ENCODE results near the gene ZNF407. TPM values are rescaled to one million over a fixed set of nuclear protein-coding genes. Genes with fewer than 3 reads are reported as not detected.

ZNF407 gene
- total and polyA plus RNA-seq, 7 donors, result 2.4 to 10.2 (median 7.9) TPM

DNA sequence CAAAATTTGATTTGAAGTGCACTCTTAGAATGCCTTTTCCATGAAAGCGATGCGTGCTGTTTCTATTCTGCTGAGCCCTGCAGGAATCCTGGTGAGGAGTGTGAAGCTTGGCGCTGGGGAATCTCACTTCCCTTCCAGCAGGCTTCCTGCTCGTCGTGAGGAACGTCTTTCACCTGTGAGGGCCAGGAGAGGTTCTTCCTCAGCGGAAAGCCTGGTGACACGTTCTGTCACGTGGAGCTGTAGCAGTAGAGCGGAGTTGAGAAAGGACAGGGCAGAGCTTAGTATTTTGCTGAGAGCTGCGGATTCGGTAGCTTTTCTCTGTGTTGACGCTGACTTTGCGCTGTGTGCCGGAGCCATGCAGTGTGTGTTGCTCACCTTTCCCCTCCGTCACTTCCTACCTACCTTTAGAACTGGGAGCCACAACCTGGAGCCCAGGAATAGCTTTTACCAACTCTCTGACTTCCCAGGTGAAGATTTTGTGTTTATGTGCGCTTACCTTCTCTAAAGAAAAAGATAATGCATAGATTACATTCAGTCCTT lies 316.5 kb downstream of the ZNF407 start:
- no peak overlapping the region for H3K4me3 ChIP-seq
- H3K4me1 ChIP-seq, result no peaks in the 10 kb centered on the region
- H3K27ac ChIP-seq, result no peak overlapping the region
- no peak for DNase-seq
- no peak for ATAC-seq
- H3K9me3 ChIP-seq, result no peaks in the 10 kb centered on the region
- TF ChIP-seq, protein P1, sequence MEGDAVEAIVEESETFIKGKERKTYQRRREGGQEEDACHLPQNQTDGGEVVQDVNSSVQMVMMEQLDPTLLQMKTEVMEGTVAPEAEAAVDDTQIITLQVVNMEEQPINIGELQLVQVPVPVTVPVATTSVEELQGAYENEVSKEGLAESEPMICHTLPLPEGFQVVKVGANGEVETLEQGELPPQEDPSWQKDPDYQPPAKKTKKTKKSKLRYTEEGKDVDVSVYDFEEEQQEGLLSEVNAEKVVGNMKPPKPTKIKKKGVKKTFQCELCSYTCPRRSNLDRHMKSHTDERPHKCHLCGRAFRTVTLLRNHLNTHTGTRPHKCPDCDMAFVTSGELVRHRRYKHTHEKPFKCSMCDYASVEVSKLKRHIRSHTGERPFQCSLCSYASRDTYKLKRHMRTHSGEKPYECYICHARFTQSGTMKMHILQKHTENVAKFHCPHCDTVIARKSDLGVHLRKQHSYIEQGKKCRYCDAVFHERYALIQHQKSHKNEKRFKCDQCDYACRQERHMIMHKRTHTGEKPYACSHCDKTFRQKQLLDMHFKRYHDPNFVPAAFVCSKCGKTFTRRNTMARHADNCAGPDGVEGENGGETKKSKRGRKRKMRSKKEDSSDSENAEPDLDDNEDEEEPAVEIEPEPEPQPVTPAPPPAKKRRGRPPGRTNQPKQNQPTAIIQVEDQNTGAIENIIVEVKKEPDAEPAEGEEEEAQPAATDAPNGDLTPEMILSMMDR (IDR thresholded peaks at IDR 0.05), result no peak
- no peaks in the 10 kb centered on the region for H3K36me3 ChIP-seq (ENCODE audit: insufficient read depth in 1 of 2, low read depth in 1 of 2)
- H3K27me3 ChIP-seq (ENCODE audit: insufficient read depth in 3 of 3, low read length in 2 of 3), result no peaks in the 10 kb centered on the region
- 84 to 86% (median 85%) methylated on average over 17 of the region's 17 CpGs for WGBS, 3 donors
- intact Hi-C loops (cut with DNase I), result no loop called here

GRCh38 chr18:74914648-74915047 lies 317.0 kb downstream of the ZNF407 start:
- intact Hi-C loops (cut with DNase I), result no loop called here
- TF ChIP-seq, protein P1 (IDR thresholded peaks at IDR 0.05), result no peak
- no peak for ATAC-seq
- Histone ChIP-seq H3K4me3 (no peak overlapping the region), H3K36me3 (ENCODE audit: insufficient read depth in 1 of 2, low read depth in 1 of 2) (no peaks in the 10 kb centered on the region), H3K4me1 (no peaks in the 10 kb centered on the region), H3K27me3 (ENCODE audit: insufficient read depth in 3 of 3, low read length in 2 of 3) (no peaks in the 10 kb centered on the region), H3K9me3 (no peaks in the 10 kb centered on the region), H3K27ac (no peak overlapping the region)
- no peak for DNase-seq
- 55 to 68% (median 62%) methylated on average over 2 of the region's 2 CpGs for WGBS, 3 donors

- no peak for ATAC-seq
- Histone ChIP-seq H3K9me3 (no peaks in the 10 kb centered on the region), H3K36me3 (ENCODE audit: insufficient read depth in 1 of 2, low read depth in 1 of 2) (peaks cover 0 to 10% of the 10 kb centered on the region in 2 donors), H3K4me3 (no peak overlapping the region), H3K4me1 (no peaks in the 10 kb centered on the region), H3K27me3 (ENCODE audit: insufficient read depth in 3 of 3, low read length in 2 of 3) (no peaks in the 10 kb centered on the region), H3K27ac (no peak overlapping the region)
- DNase-seq, result no peak
- TF ChIP-seq, protein P1 (IDR thresholded peaks at IDR 0.05), result no peak
- intact Hi-C loops (cut with DNase I), result no loop called here
- 83 to 95% (median 83%) methylated on average over 5 of the region's 5 CpGs for WGBS, 3 donors
Observed at GRCh38 chr18:74916773-74917393, 319.2 kb downstream of the ZNF407 start.

DNA sequence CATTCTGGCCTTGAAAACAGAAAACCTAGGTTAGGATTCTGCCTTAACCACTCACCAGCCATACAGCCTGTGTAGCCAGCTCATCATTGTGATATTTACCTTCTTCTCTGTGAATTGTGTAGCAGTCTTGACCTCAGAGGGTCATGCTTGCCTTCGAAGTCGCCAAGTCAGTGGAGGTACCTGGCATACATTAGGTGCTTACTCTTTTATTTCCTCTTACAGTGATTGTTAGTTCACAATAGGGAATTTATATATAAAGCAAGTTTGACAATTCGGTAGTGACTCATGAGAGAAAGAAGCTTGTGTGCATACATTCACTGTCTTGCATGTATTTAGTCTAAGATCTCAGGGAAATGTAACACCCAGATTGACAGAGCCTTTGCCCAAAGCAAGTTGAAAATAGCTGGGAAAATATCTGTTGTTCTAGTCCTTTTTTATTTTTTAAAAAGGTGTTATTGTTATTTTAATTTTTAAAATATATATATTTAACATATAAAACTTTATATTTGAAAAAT lies 320.7 kb downstream of the ZNF407 start:
- TF ChIP-seq, protein P1 (IDR thresholded peaks at IDR 0.05), result no peak
- WGBS, 3 donors, result 86 to 90% (median 86%) methylated on average over 3 of the region's 3 CpGs
- intact Hi-C loops (cut with DNase I), result no loop called here
- H3K36me3 ChIP-seq (ENCODE audit: insufficient read depth in 1 of 2, low read depth in 1 of 2), result peaks cover 0 to 10% of the 10 kb centered on the region in 2 donors
- H3K4me3 ChIP-seq, result no peak overlapping the region
- no peaks in the 10 kb centered on the region for H3K9me3 ChIP-seq
- no peaks in the 10 kb centered on the region for H3K4me1 ChIP-seq
- DNase-seq (no peak), ATAC-seq (no peak)
- H3K27me3 ChIP-seq (ENCODE audit: insufficient read depth in 3 of 3, low read length in 2 of 3), result no peaks in the 10 kb centered on the region
- no peak overlapping the region for H3K27ac ChIP-seq

Measured in psoas muscle (tissue), 8 donors.